DMS114 treated with DMSO at 0.1 percent for 48 hours (cell line): ENCODE results near the gene ZBTB7A.

ENCODE experiments used
- DNase-seq: peaks from one replicate; lab custom pipeline; 2025; ENCODE audit not compliant: unreplicated experiment; lab: John Stamatoyannopoulos, UW

ZBTB7A gene

DNA sequence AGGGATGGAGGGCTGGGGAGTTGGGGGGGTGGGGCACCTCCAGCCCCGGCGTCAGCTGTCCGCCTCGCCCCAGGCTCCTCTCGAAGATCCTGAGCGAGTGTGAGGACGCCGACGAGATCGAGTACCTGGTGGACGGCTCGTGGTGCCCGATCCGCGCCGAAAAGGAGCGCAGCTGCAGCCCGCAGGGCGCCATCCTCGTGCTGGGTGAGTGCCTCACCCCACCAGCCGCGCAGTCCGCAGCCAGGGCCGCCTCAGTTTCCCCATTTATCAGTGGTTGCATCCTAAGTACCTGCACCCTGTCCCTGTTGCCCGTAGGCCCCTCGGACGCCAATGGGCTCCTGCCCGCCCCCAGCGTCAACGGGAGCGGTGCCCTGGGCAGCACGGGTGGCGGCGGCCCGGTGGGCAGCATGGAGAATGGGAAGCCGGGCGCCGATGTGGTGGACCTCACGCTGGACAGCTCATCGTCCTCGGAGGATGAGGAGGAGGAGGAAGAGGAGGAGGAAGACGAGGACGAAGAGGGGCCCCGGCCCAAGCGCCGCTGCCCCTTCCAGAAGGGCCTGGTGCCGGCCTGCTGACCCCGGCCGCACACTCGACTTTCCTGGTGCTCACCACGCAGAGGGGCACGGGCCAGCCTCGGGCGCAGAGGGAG lies 29.3 kb downstream of the ZBTB7A start:
- no peak for DNase-seq

DNA sequence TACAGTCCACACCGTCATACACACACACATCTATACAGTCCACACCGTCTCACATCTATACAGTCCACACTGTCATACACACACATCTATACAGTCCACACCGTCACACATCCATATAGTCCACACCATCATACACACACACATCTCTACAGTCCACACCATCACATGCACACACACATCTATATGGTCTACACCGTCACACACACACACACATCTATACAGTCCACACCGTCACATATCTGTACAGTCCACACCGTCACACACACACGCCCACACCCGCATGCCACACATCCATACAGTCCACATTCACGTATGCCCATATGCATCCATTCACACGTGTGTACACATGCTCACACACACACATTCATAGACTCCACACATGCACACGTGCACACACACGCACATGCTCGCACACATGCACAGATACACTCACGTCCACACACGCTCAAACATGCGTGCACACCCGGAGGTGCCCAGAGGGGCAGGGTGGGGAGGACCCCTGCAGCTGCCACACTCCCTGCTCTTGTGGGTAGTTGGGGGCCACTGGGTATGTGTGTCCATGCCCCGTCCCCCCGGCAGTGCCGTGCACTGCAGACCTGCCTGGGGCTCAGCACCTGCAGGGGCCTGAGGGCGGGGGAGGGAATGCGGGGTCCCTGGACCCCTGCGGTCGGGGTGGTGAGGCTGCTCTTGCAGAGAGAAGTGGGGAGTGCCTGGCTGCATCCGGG lies 30.0 kb downstream of the ZBTB7A start:
- DNase-seq, result no peak

DNA sequence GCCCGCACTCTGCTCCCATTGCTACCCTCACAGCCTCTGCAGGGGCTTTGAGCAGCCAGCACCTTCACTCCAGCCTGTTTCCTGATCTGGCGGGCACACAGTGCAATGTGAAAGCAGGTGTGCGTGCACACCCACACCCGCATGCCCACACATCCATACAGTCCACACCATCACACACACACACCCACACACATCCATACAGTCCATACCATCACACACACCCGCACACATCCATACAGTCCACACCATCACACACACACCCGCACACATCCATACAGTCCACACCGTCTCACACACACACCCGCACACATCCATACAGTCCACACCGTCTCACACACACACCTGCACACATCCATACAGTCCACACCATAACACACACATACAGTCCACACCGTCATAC lies 31.1 kb downstream of the ZBTB7A start:
- no peak for DNase-seq

DNA sequence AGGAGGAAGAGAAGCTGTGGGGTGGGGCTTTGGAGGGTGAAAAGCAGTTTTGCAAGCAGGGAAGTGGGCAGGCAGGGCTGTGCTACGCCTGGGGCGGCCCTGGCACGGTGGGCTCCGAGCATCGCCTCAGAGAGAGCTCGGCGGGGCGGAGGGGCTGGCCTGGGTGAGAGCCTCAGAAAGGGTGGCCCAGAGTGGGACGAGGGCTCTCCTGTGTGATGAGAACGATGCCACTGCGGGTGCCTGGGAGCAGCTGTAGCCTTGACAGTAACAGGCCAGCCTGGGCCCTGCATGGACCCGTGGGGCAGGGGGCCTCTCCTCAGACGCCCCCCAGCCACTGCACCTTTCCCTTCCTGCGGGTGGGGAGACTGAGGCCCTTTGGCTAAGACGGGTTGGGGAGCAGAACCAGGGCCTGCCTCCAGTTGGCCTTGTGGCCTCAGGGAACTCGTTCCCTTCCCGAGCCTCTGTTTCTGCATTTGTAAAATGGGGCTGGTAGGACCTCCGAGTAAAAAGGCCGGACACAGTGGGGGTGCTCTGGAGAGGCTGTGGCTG lies 31.6 kb downstream of the ZBTB7A start:
- DNase-seq, result no peak

GRCh38 chr19:4034048-4035017 lies 32.4 kb downstream of the ZBTB7A start:
- DNase-seq, result no peak

DNA sequence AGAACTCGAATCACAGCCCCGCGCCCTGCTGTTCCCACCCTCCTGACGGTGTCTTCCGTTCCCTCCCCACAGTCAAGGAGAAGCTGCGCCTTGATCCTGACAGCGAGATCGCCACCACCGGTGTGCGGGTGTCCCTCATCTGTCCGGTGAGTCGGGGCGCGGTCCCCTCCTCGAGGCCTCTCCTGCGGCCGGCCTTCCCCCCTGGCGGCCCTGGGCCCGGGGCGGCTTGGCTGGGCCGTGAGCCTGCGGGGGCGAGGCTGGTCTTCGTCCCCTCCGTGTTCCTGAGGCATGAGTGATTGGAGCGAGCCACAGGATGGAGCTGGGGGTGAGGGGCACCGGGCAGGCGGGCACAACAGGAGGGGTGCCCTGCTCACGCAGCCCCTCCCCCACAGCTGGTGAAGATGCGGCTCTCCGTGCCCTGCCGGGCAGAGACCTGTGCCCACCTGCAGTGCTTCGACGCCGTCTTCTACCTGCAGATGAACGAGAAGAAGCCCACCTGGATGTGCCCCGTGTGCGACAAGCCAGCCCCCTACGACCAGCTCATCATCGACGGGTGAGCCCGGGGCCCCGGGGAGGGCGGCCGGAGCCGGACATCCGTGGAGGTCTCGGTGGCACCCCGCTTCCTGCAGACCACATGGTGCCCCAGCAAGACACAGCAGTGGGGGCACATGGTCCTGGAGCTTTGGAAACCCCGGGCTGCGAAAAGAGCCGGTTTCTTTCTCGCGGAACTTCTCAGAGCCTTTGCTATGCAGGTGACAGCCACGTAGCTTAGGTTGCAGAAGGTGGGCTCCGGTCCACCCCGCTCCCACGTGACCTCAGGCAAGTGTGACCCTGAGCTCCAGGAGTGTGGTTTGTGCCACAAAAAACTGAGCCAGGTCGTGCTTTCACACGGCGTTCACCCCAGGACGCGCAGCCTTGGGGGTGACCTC lies 33.4 kb downstream of the ZBTB7A start:
- no peak for DNase-seq

DNA sequence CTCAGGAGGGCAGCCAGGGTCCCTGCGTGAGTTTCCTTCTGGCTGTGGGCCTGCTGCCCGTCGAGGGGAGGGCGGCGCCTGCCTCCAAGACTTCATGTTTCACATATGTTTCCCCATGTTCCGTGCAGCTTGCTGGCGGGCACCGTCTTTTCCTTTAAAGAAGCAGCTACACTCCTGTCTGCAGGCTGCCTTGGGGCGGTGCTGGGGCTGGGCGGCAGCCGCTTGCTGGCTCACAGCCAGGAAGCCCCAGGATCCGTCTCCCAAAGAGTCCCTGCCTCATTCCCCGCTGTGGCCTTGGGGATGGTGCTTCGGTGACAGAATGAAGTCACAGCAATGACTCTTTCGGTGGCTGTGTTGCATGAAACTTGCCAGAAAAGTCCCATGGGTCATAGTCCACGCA lies 34.3 kb downstream of the ZBTB7A start:
- no peak for DNase-seq

DNA sequence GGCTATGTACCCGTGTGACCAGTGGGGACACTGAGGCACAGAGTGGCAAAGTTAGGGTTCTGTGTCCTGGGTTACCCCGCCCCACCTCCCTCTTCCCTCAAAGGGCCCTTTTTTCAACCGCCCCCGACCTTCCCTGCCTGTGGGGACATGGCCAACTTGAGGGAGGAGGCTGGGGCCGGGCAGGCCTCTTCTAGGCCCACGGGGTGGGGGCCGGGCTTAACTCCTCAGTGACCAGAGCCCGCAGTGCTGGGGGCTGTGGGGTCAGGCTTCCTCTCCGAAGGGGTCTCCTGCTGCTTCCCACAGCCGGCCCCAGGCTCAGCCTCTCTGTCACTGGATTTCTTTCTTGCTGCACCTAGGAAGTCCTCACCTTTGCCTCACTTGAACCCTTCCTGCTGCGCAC lies 35.3 kb downstream of the ZBTB7A start:
- no peak for DNase-seq

GRCh38 chr19:4030981-4031380 lies 35.7 kb downstream of the ZBTB7A start:
- DNase-seq, result no peak

- DNase-seq, result no peak
These were observed 36.1 kb downstream of the ZBTB7A start for GRCh38 chr19:4030552-4030951.

- no peak for DNase-seq
These were observed 37.5 kb downstream of the ZBTB7A start for GRCh38 chr19:4029247-4029614.

- no peak for DNase-seq
These were observed 38.1 kb downstream of the ZBTB7A start for GRCh38 chr19:4028334-4029246.

DNA sequence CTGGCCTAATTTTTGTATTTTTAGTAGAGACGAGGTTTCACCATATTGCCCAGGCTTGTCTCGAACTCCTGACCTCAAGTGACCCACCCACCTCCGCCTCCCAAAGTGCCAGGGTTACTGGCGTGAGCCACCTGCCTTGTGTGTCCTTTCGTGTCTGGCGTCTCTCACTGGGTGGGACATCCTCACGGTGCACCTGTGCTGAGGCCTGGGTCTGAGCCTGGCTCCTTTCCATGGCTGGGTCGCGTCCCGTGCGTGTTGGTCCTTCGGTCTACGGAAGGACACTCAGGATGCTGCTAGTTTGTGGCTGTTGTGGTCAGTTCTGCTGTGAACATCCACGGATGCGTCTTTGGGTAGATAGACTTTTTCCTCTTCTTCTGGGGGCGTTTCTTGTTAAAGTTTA lies 39.6 kb downstream of the ZBTB7A start:
- no peak for DNase-seq

GRCh38 chr19:4025317-4025716 lies 41.4 kb downstream of the ZBTB7A start:
- DNase-seq, result no peak

DNA sequence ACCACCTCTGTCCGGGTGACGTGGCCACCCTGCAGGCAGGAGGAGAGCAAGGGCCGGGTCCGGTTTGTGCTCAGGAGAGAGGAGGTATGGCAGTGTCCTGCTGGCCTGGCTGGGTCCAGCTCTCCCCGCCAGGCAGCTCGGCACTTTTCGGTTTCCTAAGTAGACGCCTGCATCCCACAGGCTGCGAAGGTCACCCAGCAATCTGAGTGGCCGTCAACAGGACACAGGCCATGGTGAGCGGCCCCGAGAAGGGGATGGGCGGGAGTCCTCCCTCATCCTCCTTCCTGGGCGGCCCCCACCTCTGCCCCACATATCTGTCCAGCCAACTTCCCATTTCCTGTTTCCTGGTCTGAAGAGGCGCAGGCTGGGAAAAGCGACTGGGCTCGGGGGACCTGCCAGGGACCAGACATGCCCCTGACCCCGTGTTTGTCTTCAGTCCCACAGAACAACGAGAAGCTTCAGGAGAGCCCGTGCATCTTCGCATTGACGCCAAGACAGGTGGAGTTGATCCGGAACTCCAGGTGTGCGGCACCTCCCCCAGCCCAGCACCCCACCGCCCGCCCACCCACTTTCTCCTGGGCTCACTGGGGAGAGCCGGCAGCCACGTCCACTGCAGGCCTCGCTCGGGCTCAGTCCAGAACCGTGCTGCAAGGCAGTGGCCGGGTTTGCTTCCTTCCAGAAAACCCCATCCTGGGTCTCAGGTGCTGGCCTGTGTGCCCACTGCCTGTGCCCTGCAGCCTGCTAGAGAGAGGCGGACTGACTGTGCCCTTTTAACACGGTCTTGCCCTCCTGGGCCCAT lies 42.9 kb downstream of the ZBTB7A start:
- DNase-seq, result no peak

DNA sequence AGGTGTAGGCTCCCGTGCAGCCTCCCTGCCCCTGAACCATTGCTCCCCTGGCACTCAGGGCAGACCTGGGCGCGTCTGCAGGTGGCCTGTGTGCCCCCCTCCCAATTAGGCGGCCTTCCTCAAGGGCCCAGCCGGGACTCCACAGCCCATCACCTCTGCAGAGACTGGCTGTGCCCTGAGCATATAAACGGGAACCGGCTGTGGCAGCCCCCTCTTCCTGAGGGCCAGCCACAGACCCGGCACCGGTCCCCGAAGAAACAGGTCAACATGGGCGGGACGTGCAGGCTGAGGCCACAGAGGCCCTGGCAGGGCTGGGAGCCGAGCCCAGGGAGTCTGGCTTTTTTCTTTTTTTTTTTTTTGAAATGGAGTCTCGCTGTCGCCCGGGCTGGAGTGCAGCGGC lies 47.1 kb downstream of the ZBTB7A start:
- DNase-seq, result no peak

- DNase-seq, result no peak
These were observed 47.8 kb downstream of the ZBTB7A start for GRCh38 chr19:4018775-4019504.

- DNase-seq, result no peak
These were observed 48.5 kb downstream of the ZBTB7A start for GRCh38 chr19:4018140-4018613.
